GM12875 (cell line): Measurements from ENCODE around the gene CXCR4.

Experiments
- H3K4me3 ChIP-seq: one replicate; pipeline ENCODE4 v1.5.1; 2011; ENCODE audit warnings: low read depth, low read length, control low read depth
- TF ChIP-seq, protein P1 (sequence below): IDR thresholded peaks from 2 replicates; pipeline ENCODE4 v1.5.1; 2011; ENCODE audit warnings: low read depth, mild to moderate bottlenecking, control low read depth, inconsistent platforms, low read length, moderate library complexity, borderline replicate concordance; ENCODE audit not compliant: insufficient read depth

Gene CXCR4

DNA sequence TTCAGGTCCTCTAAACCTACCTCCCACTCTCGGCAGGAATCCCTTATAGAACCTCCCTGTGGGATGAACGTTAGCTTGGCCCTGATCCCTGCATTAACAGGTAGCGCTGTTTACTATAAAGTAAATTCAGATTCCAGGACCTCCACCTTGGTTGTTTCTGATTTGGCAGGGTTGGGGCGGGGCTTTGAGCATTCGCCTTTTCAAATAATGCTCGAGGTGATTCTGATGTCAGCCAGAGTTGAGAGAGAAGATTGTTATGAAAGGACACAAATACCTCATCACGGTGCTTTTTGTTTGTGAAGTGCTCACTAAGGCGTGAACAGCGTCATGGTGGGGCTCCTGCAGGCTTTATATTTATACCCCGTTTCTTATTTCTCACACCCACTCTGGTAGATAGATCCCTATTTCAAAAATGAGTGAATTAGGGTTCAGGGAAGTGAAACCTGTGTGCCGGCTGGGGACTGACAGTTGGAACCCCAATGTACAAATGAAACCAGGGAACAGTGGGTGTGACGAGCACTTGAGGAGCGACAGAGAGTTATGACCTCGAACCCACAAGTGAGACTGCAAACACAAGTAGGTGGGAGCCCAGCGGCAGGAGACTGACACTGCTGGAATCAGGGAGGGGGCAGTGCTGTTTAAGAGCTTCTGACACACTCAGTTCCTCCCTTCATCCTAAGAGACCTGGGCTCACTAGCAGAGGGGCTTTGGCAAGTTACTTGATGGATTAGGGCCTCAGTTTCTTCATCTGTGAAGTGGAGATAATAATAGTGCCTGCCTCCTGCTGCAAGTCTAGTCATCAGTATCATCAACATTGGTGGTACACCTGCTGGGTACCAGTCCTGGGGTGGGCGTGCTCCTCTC is 14.2 kb upstream of the CXCR4 start:
- TF ChIP-seq, protein P1, sequence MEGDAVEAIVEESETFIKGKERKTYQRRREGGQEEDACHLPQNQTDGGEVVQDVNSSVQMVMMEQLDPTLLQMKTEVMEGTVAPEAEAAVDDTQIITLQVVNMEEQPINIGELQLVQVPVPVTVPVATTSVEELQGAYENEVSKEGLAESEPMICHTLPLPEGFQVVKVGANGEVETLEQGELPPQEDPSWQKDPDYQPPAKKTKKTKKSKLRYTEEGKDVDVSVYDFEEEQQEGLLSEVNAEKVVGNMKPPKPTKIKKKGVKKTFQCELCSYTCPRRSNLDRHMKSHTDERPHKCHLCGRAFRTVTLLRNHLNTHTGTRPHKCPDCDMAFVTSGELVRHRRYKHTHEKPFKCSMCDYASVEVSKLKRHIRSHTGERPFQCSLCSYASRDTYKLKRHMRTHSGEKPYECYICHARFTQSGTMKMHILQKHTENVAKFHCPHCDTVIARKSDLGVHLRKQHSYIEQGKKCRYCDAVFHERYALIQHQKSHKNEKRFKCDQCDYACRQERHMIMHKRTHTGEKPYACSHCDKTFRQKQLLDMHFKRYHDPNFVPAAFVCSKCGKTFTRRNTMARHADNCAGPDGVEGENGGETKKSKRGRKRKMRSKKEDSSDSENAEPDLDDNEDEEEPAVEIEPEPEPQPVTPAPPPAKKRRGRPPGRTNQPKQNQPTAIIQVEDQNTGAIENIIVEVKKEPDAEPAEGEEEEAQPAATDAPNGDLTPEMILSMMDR, result peak; percentile 27; the same call in 1 of the 2 replicates
- H3K4me3 ChIP-seq, result peak overlapping the region; percentile 1

DNA sequence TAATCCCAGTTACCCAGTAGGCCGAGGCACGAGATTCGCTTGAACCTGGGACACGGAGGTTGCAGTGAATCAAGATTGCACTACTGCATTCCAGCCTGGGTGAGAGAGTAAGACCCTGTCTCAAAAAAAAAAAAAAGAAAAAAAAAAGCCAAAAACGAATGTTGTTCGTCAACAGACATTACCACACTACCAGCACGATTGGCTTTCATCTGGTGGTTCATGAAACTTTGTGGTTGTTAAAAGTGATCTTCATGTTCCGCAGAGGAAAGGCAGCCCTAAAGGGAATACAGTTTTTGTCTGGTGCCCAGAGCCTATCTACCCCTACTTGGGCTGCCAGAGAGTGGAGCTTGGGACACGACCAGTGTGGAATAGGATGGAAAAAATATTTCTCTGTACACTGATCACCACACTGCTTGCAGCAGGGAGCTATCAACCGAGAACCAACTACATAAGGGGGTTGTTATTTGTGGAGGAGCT is 13.6 kb upstream of the CXCR4 start:
- TF ChIP-seq, protein P1, result no peak
- no peak overlapping the region for H3K4me3 ChIP-seq

DNA sequence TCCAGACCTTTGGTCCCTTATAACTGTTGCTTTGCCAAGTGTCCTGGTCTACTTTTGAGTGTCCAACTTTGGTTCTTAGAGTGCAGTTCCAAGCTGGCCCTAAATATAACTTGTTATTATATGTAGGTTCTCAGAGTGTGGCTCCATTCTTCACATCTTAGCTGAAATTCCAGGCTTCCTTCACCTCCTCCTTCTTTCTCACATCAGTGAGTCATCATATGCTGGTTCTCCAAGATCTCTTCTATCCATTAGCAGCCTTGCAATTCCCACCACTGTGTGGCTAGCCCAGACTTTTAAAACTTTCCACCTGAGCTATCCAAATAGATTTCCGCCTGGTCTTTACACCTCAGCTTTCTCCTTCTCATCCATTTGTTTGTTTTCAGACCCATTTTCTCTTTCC is 12.6 kb upstream of the CXCR4 start:
- TF ChIP-seq, protein P1, result no peak
- no peak overlapping the region for H3K4me3 ChIP-seq

DNA sequence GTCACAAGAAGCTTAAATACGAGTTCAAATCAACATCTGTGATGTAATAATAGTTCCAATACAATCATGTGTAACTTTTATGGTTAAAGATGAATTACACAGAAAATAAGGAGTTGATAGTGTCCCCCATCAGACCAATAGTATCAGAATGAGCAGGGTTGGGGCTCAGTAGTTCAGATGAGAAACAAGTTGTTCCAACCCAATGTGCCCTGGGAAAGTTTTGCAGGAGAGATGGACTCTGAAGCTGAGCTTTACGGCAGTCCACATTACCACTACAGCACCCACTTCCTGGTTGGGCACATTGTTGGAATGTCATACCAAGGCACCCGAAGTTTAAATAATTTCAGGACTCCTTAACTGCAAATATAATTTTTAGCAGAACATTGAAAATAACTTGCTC is 12.1 kb upstream of the CXCR4 start:
- H3K4me3 ChIP-seq, result no peak overlapping the region
- TF ChIP-seq, protein P1, result no peak

DNA sequence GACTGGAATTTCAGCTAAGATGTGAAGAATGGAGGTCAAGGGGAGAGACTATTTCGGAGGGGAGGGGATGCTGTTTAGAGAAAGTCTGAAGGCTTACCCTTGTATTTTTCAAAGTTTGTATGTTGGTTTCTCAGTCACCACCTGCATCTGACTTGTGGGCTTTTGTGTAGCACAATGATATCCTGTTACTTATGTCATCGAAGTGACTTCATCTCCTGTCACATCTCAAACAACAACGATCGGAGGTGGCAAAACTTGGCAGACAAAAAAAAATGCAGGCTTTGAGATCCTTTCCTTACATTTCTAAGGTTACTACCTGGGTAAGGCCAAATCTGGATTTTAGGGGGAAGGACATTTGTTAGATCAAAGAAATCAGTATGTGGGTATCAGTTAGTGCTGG is 11.7 kb upstream of the CXCR4 start:
- TF ChIP-seq, protein P1, result no peak
- no peak overlapping the region for H3K4me3 ChIP-seq

DNA sequence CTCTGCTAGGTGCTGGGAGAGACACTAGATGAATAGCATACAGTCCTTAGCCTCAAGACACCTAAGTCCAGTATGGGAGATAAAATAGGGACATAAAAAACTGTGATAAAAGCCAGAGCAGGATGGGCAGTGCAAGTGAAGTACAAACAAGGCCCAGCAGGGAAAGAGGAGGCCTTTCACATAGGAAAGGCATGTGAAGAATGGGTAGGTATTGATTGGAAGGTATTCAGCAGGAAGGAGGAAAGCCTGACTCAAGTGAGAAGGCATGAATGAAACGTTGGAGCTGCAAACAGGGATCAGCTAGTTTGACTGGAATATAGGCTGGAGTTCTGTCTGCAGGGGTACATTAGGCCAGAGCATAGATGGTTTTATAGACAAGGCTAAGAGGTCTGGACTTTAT is 11.0 kb upstream of the CXCR4 start:
- TF ChIP-seq, protein P1, result no peak
- H3K4me3 ChIP-seq, result no peak overlapping the region

DNA sequence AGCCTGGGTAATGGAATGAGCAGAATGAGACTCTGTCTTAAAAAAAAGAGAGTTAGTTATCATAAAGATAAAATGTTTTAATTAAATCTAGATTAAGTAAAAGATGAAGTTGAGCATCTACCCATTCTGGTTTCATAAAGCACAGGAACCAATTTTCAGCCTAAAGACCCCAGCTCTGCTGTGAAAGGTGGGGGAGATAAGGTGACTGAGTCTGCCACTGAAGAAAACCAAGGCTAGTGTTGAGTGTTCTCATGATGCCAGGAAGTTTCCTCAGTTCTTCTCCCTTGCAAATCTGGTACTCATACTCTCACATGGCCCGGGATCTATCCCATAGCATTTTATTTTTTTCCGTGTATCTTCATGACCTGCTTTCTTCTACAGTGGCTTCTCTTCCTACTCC is 10.4 kb upstream of the CXCR4 start:
- TF ChIP-seq, protein P1, result no peak
- no peak overlapping the region for H3K4me3 ChIP-seq
